Neural cell (in vitro differentiated cells): Measurements from ENCODE around the gene INPP1.

Experiments
- EP300 ChIP-seq: fragments of 450-650 bp; conservative IDR thresholded peaks from 2 replicates; pipeline ENCODE4 v1.6.1; 2014; ENCODE audit warnings: antibody characterized with exemption, mild to moderate bottlenecking, moderate library complexity; ENCODE audit not compliant: poor library complexity, severe bottlenecking
- EZH2 ChIP-seq: fragments of 200-600, 300-800 bp; shearing (Covaris generic), sonication (generic); IDR thresholded peaks from 2 replicates; pipeline ENCODE4 v1.6.1; 2014; ENCODE audit warnings: antibody characterized with exemption, low read length, borderline replicate concordance, mild to moderate bottlenecking; ENCODE audit not compliant: insufficient read depth, poor library complexity, severe bottlenecking
- POLR2AphosphoS5 ChIP-seq: IDR thresholded peaks from 2 replicates; pipeline ENCODE4 v1.6.1; 2012
- RAD21 ChIP-seq: fragments of 450-650 bp; conservative IDR thresholded peaks from 2 replicates; pipeline ENCODE4 v1.6.1; 2014; ENCODE audit warnings: antibody characterized with exemption, mild to moderate bottlenecking, moderate library complexity
- TF ChIP-seq, protein P1 (sequence below): fragments of 450-650 bp; IDR thresholded peaks from 2 replicates; pipeline ENCODE4 v1.5.1; 2014; ENCODE audit warnings: antibody characterized with exemption, mild to moderate bottlenecking, moderate library complexity; ENCODE audit not compliant: poor library complexity, severe bottlenecking

GRCh38 chr2:190344276-190344827, 963 bp downstream of the INPP1 start:
- TF ChIP-seq POLR2AphosphoS5 (no peak), EP300 (no peak), RAD21 (peak; percentile 15), EZH2 (no peak)
- TF ChIP-seq, protein P1, sequence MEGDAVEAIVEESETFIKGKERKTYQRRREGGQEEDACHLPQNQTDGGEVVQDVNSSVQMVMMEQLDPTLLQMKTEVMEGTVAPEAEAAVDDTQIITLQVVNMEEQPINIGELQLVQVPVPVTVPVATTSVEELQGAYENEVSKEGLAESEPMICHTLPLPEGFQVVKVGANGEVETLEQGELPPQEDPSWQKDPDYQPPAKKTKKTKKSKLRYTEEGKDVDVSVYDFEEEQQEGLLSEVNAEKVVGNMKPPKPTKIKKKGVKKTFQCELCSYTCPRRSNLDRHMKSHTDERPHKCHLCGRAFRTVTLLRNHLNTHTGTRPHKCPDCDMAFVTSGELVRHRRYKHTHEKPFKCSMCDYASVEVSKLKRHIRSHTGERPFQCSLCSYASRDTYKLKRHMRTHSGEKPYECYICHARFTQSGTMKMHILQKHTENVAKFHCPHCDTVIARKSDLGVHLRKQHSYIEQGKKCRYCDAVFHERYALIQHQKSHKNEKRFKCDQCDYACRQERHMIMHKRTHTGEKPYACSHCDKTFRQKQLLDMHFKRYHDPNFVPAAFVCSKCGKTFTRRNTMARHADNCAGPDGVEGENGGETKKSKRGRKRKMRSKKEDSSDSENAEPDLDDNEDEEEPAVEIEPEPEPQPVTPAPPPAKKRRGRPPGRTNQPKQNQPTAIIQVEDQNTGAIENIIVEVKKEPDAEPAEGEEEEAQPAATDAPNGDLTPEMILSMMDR = peak; percentile 48
